ENCODE data around the gene PTGES2. TPM values are rescaled to one million over a fixed set of nuclear protein-coding genes. Genes with fewer than 3 reads are reported as not detected.

PTGES2 gene
- total and polyA plus RNA-seq, 4 donors: 22.8 to 41.1 (median 31.5) TPM

GRCh38 chr9:128087262-128087661, 40.3 kb downstream of the PTGES2 start:
- Histone ChIP-seq H3K27ac (ENCODE audit: low read depth in 1 of 2, low read length in 2 of 2) (no peak overlapping the region), H3K9ac (ENCODE audit: low read depth in 1 of 2, low read length in 2 of 2) (no peak overlapping the region), H3K9me3 (ENCODE audit: control insufficient read depth in 4 of 4, low read length in 3 of 4) (no peaks in the 10 kb centered on the region), H3K4me3 (ENCODE audit: low read depth in 1 of 3, low read length in 3 of 3) (no peak overlapping the region), H3K36me3 (ENCODE audit: control insufficient read depth in 4 of 4, insufficient read depth in 3 of 4, low read depth in 1 of 4, low read length in 3 of 4) (no peaks in the 10 kb centered on the region), H3K27me3 (ENCODE audit: control insufficient read depth in 4 of 4, insufficient read depth in 4 of 4, low read length in 3 of 4) (no peaks in the 10 kb centered on the region), H3K4me1 (ENCODE audit: control insufficient read depth in 4 of 4, insufficient read depth in 4 of 4, low read length in 3 of 4) (peaks cover 0 to 10% (median 5%) of the 10 kb centered on the region in 4 donors)
- 76% methylated on average over 10 of the region's 10 CpGs for WGBS
- no peak for DNase-seq (ENCODE audit: low spot score)
- TF ChIP-seq, protein P1, sequence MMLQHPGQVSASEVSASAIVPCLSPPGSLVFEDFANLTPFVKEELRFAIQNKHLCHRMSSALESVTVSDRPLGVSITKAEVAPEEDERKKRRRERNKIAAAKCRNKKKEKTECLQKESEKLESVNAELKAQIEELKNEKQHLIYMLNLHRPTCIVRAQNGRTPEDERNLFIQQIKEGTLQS (IDR thresholded peaks at IDR 0.05): no peak
- no peak for TF ChIP-seq RAD21 (IDR thresholded peaks at IDR 0.05)

GRCh38 chr9:128085943-128086342, 41.6 kb downstream of the PTGES2 start:
- Histone ChIP-seq H3K36me3 (ENCODE audit: control insufficient read depth in 4 of 4, insufficient read depth in 3 of 4, low read depth in 1 of 4, low read length in 3 of 4) (no peaks in the 10 kb centered on the region), H3K27ac (ENCODE audit: low read depth in 1 of 2, low read length in 2 of 2) (no peak overlapping the region), H3K9me3 (ENCODE audit: control insufficient read depth in 4 of 4, low read length in 3 of 4) (no peaks in the 10 kb centered on the region), H3K4me1 (ENCODE audit: control insufficient read depth in 4 of 4, insufficient read depth in 4 of 4, low read length in 3 of 4) (peaks cover 0 to 12% (median 3%) of the 10 kb centered on the region in 4 donors), H3K9ac (ENCODE audit: low read depth in 1 of 2, low read length in 2 of 2) (no peak overlapping the region), H3K4me3 (ENCODE audit: low read depth in 1 of 3, low read length in 3 of 3) (no peak overlapping the region), H3K27me3 (ENCODE audit: control insufficient read depth in 4 of 4, insufficient read depth in 4 of 4, low read length in 3 of 4) (no peaks in the 10 kb centered on the region)
- TF ChIP-seq RXRA (IDR thresholded peaks at IDR 0.05): no peak
- 87% methylated on average over 4 of the region's 4 CpGs for WGBS
- no peak for DNase-seq (ENCODE audit: low spot score)

DNA sequence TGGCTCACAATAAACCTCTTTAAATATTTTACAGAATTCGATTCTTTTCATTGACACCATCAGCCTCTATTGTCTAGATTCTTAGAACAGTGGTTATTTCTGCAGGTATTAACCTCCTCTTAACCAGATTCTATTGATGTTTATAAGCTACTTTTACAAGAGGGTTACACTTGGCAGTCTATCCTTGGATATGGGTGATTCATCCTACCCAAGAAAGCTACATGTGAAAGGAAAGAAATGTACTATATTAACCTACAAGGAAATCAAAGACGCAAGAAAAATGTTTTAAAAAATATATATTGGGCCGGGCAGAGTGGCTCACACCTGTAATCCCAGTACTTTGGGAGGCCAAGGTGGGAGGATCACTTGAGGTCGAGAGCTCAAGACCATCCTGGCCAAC, 42.8 kb downstream of the PTGES2 start:
- peaks cover 0 to 12% (median 3%) of the 10 kb centered on the region in 4 donors for H3K4me1 ChIP-seq (ENCODE audit: control insufficient read depth in 4 of 4, insufficient read depth in 4 of 4, low read length in 3 of 4)

More for the DNA sequence above, 42.8 kb downstream of the PTGES2 start:
- Histone ChIP-seq H3K27ac (ENCODE audit: low read depth in 1 of 2, low read length in 2 of 2) (no peak overlapping the region), H3K36me3 (ENCODE audit: control insufficient read depth in 4 of 4, insufficient read depth in 3 of 4, low read depth in 1 of 4, low read length in 3 of 4) (no peaks in the 10 kb centered on the region), H3K4me3 (ENCODE audit: low read depth in 1 of 3, low read length in 3 of 3) (no peak overlapping the region), H3K27me3 (ENCODE audit: control insufficient read depth in 4 of 4, insufficient read depth in 4 of 4, low read length in 3 of 4) (no peaks in the 10 kb centered on the region), H3K9ac (ENCODE audit: low read depth in 1 of 2, low read length in 2 of 2) (no peak overlapping the region), H3K9me3 (ENCODE audit: control insufficient read depth in 4 of 4, low read length in 3 of 4) (no peaks in the 10 kb centered on the region)
- 95% methylated on average over 4 of the region's 4 CpGs for WGBS
- DNase-seq (ENCODE audit: low spot score): no peak
- no peak for TF ChIP-seq GABPA (IDR thresholded peaks at IDR 0.05 in 1 of 2, conservative IDR thresholded peaks at IDR 0.05 in 1 of 2)
- no peak for TF ChIP-seq CTCF (IDR thresholded peaks at IDR 0.05; ENCODE audit: low read depth, low read length, missing input control)
- no peak for TF ChIP-seq NR2F2 (IDR thresholded peaks at IDR 0.05)
- no peak for TF ChIP-seq RXRA (IDR thresholded peaks at IDR 0.05)
- TF ChIP-seq, protein P2, sequence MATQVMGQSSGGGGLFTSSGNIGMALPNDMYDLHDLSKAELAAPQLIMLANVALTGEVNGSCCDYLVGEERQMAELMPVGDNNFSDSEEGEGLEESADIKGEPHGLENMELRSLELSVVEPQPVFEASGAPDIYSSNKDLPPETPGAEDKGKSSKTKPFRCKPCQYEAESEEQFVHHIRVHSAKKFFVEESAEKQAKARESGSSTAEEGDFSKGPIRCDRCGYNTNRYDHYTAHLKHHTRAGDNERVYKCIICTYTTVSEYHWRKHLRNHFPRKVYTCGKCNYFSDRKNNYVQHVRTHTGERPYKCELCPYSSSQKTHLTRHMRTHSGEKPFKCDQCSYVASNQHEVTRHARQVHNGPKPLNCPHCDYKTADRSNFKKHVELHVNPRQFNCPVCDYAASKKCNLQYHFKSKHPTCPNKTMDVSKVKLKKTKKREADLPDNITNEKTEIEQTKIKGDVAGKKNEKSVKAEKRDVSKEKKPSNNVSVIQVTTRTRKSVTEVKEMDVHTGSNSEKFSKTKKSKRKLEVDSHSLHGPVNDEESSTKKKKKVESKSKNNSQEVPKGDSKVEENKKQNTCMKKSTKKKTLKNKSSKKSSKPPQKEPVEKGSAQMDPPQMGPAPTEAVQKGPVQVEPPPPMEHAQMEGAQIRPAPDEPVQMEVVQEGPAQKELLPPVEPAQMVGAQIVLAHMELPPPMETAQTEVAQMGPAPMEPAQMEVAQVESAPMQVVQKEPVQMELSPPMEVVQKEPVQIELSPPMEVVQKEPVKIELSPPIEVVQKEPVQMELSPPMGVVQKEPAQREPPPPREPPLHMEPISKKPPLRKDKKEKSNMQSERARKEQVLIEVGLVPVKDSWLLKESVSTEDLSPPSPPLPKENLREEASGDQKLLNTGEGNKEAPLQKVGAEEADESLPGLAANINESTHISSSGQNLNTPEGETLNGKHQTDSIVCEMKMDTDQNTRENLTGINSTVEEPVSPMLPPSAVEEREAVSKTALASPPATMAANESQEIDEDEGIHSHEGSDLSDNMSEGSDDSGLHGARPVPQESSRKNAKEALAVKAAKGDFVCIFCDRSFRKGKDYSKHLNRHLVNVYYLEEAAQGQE (IDR thresholded peaks at IDR 0.05): no peak
- TF ChIP-seq, protein P1 (IDR thresholded peaks at IDR 0.05): no peak
- TF ChIP-seq TAF1 (conservative IDR thresholded peaks at IDR 0.05): no peak
- TF ChIP-seq HNF4A (conservative IDR thresholded peaks at IDR 0.05): no peak
- TF ChIP-seq FOXA1 (IDR thresholded peaks at IDR 0.05): no peak
